Neuron (in vitro differentiated cells): ENCODE results near the gene SNAP91.
"Not testable (repeated sequence)": the region's sequence is repeated elsewhere in the genome, so short reads cannot be mapped to it uniquely, and the experiment has no call there.

Experiments used
- H2AFZ ChIP-seq: one replicate; pipeline ENCODE4 v1.6.1; 2013; ENCODE audit warnings: low read depth, mild to moderate bottlenecking, inconsistent platforms, low read length, moderate library complexity
- H3K27me3 ChIP-seq: one replicate; pipeline ENCODE4 v1.6.1; 2013; ENCODE audit warnings: low read length; ENCODE audit not compliant: insufficient read depth
- H3K36me3 ChIP-seq: one replicate; pipeline ENCODE4 v1.6.1; 2013; ENCODE audit warnings: low read length; ENCODE audit not compliant: insufficient read depth
- H3K4me1 ChIP-seq: one replicate; pipeline ENCODE4 v1.6.1; 2013; ENCODE audit warnings: low read length; ENCODE audit not compliant: insufficient read depth
- H3K4me3 ChIP-seq: 2 replicates; pipeline ENCODE4 v1.5.1; 2013; ENCODE audit warnings: mild to moderate bottlenecking, low read length, moderate library complexity
- H3K9me3 ChIP-seq: one replicate; pipeline ENCODE4 v1.6.1; 2013; ENCODE audit warnings: low read length

The SNAP91 gene

DNA sequence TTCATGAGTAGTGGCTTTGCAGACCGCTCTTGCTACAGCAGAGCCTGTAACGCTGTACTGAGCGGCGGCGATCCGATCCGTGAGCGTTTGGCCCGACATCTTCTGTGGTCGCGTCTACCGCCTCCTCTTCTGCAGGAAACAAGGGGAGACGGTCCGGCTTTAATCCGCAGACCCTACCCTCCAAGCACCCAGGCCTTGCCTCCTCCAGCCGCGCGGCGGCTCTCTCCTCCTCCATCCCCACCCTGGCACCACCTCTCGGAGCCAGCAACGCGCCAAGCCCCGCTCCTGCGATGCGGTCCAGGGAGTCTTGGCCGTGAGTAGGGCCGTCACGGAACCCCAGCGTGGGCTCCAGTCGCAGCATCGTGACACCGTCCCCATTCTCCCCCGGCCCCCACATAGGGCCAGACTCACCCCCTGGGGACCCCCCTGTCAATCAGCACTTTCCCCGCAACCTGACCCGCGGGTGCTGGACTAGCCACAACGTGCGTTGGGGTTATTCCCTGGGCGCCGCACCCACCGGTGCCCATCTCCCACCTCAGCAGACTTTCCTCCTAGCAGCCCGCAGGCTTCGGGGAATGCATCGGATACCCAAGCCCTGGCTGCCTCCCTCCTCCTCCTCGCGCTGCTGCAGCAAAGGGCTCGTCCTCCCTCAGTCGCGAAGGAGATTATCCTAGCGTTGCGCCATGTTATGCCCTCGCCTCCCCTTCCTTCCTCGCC is 914 bp downstream of the SNAP91 start:
- H3K9me3 ChIP-seq: no peaks in the 10 kb centered on the region
- peaks cover 8% of the 10 kb centered on the region for H3K4me1 ChIP-seq
- H3K4me3 ChIP-seq: peak overlapping the region; percentile 60
- H3K27me3 ChIP-seq: peaks cover 38% of the 10 kb centered on the region
- no peaks in the 10 kb centered on the region for H3K36me3 ChIP-seq
- H2AFZ ChIP-seq: peak overlapping the region; percentile 100

DNA sequence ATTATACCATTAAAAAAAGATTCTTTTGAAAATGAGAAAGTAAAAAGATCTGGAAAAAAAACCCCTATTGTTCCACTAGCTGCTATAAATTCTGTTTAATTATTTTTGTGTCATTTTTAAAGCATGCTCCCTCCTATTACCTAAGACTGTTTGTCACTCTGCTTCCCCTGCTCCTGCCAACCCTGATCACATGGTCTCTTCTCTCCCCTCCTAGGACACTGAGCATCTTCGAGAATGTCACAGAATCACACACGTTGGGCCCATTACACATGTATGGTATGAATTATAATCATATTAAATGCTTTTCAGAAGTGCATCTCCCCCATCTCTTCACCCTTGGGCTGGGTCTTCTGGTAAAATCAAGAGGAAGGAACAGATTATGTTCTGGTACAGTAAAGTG is 6.2 kb downstream of the SNAP91 start:
- peaks cover 4% of the 10 kb centered on the region for H3K4me1 ChIP-seq
- no peaks in the 10 kb centered on the region for H3K9me3 ChIP-seq
- H3K4me3 ChIP-seq: no peak overlapping the region
- H3K36me3 ChIP-seq: no peaks in the 10 kb centered on the region
- H2AFZ ChIP-seq: no peak overlapping the region
- peaks cover 27% of the 10 kb centered on the region for H3K27me3 ChIP-seq

DNA sequence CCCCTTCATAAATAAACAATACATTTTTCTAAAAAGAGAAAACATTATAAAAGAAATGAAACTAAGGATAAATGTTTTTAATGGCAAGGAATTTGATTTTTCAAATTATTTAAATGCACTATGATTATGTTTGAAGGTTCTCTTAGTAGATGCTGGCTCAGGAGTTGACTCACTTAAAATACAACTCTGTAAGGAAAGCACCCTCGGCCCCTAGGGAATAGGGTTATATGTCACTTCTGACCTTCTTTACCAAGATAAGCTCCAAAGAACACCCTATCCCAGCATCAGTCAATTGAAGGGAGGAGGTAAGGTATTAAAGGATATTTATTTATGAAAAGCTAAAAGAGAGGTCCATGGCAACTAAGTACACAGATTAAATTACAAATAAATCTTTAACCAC is 6.8 kb downstream of the SNAP91 start:
- Histone ChIP-seq H3K4me1 (no peaks in the 10 kb centered on the region), H3K27me3 (peaks cover 20% of the 10 kb centered on the region), H3K4me3 (no peak overlapping the region), H3K36me3 (no peaks in the 10 kb centered on the region), H3K9me3 (no peaks in the 10 kb centered on the region), H2AFZ (no peak overlapping the region)

DNA sequence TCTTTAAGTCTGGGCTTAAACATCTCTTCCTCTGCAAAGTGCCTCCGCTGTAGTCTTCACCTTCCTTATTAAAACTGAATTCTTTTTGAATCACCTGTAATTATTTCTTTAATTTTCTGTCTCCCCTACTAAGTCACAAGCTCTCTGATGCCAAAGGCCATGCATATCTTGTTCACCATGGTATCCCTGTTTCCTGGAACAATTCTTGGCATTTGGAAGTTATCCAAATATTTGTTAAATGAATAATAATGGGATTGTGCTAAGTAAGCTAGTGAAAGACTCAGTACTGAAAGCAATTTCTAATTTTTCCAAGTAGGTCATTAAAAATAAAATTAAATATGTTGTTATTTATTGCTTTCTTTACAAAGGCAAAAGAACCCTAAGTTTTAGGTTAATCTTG is 12.2 kb downstream of the SNAP91 start:
- Histone ChIP-seq H3K36me3 (no peaks in the 10 kb centered on the region), H2AFZ (no peak overlapping the region), H3K27me3 (no peaks in the 10 kb centered on the region), H3K9me3 (no peaks in the 10 kb centered on the region), H3K4me3 (no peak overlapping the region), H3K4me1 (no peaks in the 10 kb centered on the region)

DNA sequence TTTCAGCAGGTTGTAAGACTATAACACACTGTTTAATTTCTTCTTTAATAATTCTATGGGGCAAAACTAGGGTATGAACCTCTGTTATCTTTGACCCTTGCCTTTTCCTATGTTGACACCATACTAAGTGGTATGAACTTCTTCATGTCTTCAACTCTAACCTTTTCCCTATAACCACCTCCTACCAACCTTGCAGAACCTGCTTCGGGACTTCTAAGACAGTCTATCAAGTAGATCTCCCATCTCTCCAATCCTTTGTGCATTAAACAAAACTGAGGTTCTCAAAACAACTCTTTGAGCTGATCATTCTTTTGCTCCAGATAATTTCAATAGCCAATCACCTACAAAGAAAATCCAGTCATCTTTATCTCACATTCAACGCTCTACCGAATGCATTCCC is 23.4 kb downstream of the SNAP91 start:
- Histone ChIP-seq H3K4me1 (no peaks in the 10 kb centered on the region), H3K36me3 (no peaks in the 10 kb centered on the region), H3K9me3 (no peaks in the 10 kb centered on the region), H2AFZ (no peak overlapping the region), H3K27me3 (no peaks in the 10 kb centered on the region), H3K4me3 (no peak overlapping the region)

DNA sequence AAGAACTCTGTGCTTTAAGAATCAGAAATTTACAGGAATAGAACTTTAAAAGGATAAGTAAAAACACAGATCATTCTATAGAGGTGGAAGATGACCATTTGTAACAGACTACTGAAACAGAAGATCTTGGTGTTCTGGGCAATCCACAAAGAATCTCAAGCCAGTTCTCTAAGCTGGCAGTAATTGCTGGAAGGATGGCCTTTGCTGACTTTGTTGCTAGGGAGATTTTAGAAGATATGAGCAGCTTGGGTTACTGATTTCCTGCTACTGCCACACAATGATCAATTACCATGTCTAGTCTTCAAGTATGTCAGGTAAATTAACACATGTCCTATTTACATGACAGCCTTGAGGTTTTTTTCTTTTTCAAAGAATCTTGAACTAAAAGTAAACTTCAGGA is 31.1 kb downstream of the SNAP91 start:
- no peak overlapping the region for H3K4me3 ChIP-seq
- H3K36me3 ChIP-seq: no peaks in the 10 kb centered on the region
- H3K9me3 ChIP-seq: no peaks in the 10 kb centered on the region
- no peaks in the 10 kb centered on the region for H3K4me1 ChIP-seq
- H3K27me3 ChIP-seq: no peaks in the 10 kb centered on the region
- no peak overlapping the region for H2AFZ ChIP-seq

DNA sequence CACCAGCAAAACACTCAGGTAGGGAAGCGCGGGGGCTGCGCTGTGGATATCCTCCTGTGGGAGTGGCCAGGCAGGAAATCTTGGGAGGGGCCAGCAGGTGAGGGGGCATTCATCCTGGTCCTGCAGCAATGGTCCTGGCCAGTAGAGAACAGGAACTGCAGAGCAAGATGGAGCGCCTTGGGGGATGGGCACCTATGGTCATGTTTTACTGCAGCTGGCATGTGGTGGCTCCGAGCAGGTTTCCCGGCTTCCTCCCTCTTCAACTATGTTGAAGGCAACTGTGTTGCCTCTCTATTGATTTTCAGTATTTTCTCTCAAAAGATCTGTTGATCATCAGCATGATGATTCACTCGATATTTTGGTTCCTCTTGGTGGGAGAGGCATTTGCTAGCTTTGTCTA is 70.9 kb downstream of the SNAP91 start:
- Histone ChIP-seq H3K4me1 (no peaks in the 10 kb centered on the region), H2AFZ (no peak overlapping the region), H3K4me3 (no peak overlapping the region), H3K36me3 (no peaks in the 10 kb centered on the region), H3K27me3 (no peaks in the 10 kb centered on the region), H3K9me3 (no peaks in the 10 kb centered on the region)

DNA sequence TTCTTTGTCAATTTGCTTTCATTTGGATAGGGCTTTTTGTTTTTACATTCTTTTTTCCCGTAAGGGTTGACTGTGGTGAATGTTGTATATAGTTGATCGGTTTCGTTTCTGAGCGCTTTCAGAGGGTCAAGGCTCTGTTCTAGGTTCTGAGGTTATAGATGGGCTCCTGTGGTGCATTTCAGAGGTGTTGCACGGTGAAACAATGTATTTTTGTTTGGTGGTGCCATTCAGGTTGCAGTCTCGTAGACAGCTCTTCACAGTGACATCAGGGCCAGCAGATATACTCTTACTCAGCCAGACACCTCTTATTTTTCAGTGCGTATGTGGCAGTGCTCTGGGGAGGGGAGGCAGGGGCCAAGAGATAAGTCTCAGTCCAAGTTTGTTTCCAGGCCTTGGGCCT is 72.1 kb downstream of the SNAP91 start:
- Histone ChIP-seq H3K4me3 (no peak overlapping the region), H2AFZ (no peak overlapping the region), H3K27me3 (no peaks in the 10 kb centered on the region), H3K36me3 (no peaks in the 10 kb centered on the region), H3K9me3 (no peaks in the 10 kb centered on the region), H3K4me1 (no peaks in the 10 kb centered on the region)

DNA sequence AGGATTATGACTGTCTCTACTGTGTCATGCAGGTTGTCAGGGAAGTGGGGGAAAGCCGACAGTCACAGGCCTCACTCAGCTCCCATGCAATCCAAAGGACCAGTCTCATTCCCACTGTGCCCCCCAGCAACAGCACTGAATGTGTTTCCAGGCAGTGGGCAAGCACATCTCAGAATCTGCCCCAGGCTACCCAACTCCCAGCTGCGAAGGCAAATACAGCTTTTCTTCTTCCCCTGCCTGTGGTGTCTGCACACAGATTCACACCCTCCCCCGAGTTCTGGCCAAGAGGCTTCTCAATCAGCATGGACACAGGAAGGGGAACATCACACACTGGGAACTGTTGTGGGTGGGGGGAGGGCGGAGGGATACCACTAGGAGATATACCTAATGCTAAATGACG is 75.3 kb downstream of the SNAP91 start:
- no peaks in the 10 kb centered on the region for H3K27me3 ChIP-seq
- no peaks in the 10 kb centered on the region for H3K36me3 ChIP-seq
- H3K4me1 ChIP-seq: no peaks in the 10 kb centered on the region
- no peak overlapping the region for H3K4me3 ChIP-seq
- H2AFZ ChIP-seq: no peak overlapping the region
- no peaks in the 10 kb centered on the region for H3K9me3 ChIP-seq

DNA sequence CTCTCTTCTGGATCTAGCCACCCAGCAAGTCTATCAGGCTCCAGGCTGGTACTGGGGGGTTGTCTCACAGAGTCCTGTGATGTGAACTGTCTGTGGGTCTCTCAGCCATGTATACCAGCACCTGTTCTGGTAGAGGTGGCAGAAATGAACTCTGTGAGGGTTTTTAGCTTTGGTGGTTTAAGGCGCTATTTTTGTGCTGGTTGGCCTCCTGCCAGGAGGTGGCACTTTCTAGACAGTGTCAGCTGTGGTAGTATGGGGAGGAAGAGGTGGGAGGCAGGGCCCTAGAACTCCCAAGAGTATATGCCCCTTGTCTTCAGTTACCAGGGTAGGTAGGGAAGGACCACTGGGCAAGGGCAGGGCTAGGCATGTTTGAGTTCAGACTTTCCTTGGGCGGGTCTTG is 75.8 kb downstream of the SNAP91 start:
- H3K9me3 ChIP-seq: no peaks in the 10 kb centered on the region
- no peaks in the 10 kb centered on the region for H3K4me1 ChIP-seq
- H3K36me3 ChIP-seq: no peaks in the 10 kb centered on the region
- no peak overlapping the region for H2AFZ ChIP-seq
- H3K4me3 ChIP-seq: no peak overlapping the region
- H3K27me3 ChIP-seq: no peaks in the 10 kb centered on the region

DNA sequence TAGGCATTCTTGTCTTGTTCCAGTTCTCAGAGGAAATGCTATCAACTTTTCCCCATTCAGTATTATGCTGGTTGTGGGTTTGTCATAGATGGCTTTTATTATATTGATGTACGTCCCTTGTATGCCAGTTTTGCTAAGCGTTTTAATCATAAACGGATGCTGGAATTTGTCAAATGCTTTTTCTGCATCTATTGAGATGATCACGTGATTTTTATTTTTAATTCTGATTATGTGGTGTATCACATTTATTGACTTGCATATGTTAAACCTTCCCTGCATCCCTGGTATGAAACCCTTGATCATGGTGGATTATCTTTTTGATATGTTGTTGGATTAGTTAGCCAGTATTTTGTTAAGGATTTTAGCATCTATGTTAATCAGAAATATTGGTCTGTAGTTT is 79.0 kb downstream of the SNAP91 start:
- H3K36me3 ChIP-seq, H3K4me1 ChIP-seq, H3K9me3 ChIP-seq, H3K27me3 ChIP-seq, H3K4me3 ChIP-seq, H2AFZ ChIP-seq: not testable (repeated sequence)

DNA sequence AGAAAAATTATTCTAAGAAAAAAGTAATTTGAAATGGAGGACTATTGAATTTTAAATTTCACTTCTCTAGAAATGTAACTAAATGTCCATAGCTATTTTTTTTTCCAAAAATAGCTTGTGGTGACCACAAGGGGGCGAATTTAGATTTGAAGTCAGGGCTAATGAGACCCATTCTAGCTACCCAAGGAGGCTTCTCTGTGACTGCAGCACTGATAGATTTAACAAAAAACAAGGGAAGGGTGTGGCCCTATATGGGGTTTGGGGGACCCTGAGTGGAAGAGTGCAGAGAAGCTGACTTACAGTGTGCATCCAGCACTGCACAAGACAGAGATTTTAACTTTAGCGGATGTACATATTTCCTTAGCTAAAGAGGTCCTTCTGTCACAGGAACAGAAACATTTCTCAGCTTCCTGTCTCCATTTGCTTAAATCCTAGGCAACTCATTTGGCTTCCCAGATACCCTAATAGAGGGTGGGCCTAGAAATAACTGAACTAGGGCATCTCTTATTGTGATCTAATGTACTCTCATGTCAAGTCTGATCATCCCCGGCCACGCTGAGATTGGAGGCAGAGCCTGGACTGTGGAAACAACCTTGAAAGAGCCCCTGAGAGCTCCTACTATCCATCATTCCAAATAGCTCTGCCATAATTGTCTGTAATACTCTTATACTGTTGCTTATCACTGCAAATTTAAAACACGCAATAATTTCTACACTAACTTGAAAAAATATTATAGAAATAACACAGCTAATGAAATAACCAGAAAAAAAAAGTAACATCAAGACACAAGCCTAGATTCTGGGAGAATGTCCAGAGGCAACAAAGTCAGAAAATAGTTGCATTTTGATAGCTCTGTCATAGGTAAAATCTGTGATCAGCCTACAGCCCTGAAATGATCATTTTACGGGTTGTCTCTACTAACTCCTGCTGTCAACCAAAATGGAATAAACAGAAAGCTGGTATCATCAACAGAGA is 93.6 kb downstream of the SNAP91 start:
- H3K27me3 ChIP-seq: no peaks in the 10 kb centered on the region
- H3K36me3 ChIP-seq: no peaks in the 10 kb centered on the region
- H3K9me3 ChIP-seq: no peaks in the 10 kb centered on the region
- no peak overlapping the region for H2AFZ ChIP-seq
- no peaks in the 10 kb centered on the region for H3K4me1 ChIP-seq
- no peak overlapping the region for H3K4me3 ChIP-seq

DNA sequence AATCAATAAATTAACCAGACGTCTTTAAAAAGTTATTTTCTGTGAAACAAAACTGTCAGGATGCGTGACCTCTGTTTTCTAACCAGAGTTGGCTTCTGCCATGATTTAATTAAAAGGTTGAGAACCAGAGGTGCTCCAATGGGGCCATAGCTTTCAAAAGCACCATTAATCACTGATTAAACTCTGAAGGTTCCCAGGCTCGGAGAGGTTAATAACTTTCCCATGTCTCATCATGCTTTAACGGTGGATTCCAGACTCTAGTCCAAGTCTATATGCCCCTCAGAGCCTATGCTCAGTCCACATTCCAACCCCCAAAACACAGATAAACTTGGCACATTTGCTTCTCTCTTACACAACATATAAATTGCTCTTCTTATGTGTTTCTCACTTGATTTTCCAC is 95.5 kb downstream of the SNAP91 start:
- H3K9me3 ChIP-seq: no peaks in the 10 kb centered on the region
- no peak overlapping the region for H2AFZ ChIP-seq
- no peaks in the 10 kb centered on the region for H3K27me3 ChIP-seq
- no peaks in the 10 kb centered on the region for H3K4me1 ChIP-seq
- no peaks in the 10 kb centered on the region for H3K36me3 ChIP-seq
- no peak overlapping the region for H3K4me3 ChIP-seq
